ENCODE results near the gene DIP2B.

- no peak for TF ChIP-seq EZH2 (IDR thresholded peaks at IDR 0.05; ENCODE audit: insufficient read depth, poor library complexity, severe bottlenecking)
- no peak for TF ChIP-seq EZH2phosphoT487 (IDR thresholded peaks at IDR 0.05; ENCODE audit: insufficient read depth, low read depth)
Observed at GRCh38 chr12:50696931-50697330, 192.1 kb downstream of the DIP2B start.

Measured in GM23248 (cell line).